ENCODE data around the gene BICRAL.
"Not testable (repeated sequence)": the region's sequence is repeated elsewhere in the genome, so short reads cannot be mapped to it uniquely, and the experiment has no call there.

Gene BICRAL

DNA sequence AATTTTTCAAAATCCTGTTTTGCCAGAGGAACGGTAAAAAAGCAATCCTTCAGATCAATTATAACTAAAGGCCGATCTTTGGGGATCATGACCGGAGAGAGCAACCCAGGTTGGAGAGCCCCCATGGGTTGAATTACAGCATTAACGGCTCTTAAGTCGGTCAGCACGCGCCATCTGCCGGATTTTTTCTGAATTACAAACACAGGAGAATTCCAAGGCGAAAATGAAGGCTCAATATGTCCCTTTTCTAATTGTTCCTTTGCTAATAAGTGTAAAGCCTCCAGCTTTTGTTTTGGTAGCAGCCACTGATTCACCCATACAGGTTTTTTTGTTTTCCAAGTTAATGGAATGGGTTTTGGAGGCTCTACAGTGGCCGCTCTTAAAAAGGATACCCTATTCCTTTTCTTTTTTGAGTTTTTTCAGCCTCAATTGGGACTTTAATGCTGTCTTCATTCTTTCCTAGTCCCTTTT, 117.1 kb downstream of the BICRAL start:
- TF ChIP-seq, protein P1, sequence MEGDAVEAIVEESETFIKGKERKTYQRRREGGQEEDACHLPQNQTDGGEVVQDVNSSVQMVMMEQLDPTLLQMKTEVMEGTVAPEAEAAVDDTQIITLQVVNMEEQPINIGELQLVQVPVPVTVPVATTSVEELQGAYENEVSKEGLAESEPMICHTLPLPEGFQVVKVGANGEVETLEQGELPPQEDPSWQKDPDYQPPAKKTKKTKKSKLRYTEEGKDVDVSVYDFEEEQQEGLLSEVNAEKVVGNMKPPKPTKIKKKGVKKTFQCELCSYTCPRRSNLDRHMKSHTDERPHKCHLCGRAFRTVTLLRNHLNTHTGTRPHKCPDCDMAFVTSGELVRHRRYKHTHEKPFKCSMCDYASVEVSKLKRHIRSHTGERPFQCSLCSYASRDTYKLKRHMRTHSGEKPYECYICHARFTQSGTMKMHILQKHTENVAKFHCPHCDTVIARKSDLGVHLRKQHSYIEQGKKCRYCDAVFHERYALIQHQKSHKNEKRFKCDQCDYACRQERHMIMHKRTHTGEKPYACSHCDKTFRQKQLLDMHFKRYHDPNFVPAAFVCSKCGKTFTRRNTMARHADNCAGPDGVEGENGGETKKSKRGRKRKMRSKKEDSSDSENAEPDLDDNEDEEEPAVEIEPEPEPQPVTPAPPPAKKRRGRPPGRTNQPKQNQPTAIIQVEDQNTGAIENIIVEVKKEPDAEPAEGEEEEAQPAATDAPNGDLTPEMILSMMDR (IDR thresholded peaks at IDR 0.05; ENCODE audit: insufficient read depth, low read depth, low read length, missing control alignments) = peak; percentile 59
- peak; percentile 66 for DNase-seq (ENCODE audit: low read depth)
- no peak overlapping the region for H3K4me3 ChIP-seq (ENCODE audit: low read length)

DNA sequence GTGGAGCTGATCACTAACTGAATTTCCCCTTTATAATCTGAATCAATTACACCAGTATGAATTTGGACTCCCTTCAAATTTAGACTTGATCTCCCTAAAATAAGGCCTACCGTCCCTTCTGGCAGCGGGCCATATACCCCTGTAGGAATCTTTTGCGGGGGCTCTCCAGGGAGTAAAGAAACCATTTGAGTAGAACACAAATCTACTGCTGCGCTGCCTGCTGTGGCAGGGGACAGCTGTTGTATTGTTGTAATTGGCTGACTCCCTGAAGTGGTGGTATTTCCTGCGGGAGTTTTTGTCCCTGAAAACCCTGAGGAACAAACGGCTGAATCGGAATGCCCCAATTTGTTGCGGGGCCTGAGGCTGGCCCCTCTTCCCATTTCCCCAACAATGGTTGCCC, 118.0 kb downstream of the BICRAL start:
- TF ChIP-seq, protein P1 (IDR thresholded peaks at IDR 0.05; ENCODE audit: insufficient read depth, low read depth, low read length, missing control alignments) = no peak
- no peak overlapping the region for H3K4me3 ChIP-seq (ENCODE audit: low read length)
- no peak for DNase-seq (ENCODE audit: low read depth)

DNA sequence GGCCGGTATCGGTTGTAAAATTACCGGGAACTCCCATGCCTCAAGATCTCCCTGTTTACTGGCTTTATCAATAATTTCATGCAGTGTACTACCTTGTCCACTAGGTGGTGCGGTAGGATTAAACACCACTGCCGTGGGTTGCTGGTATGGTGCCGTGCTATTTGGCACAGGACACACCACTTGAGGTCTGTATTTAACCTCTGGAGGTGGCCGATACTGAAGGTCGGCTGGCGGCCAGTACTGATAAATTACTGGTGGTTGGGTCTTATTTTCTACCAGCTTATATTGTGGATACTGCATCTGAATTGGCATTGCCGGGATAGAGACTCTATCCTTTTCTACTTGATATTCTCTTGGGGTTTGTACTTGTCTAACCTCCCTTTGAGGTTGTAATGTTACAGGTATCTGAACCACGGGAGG, 119.7 kb downstream of the BICRAL start:
- H3K4me3 ChIP-seq (ENCODE audit: low read length) = no peak overlapping the region
- peak; percentile 84 for DNase-seq (ENCODE audit: low read depth)
- TF ChIP-seq, protein P1 (IDR thresholded peaks at IDR 0.05; ENCODE audit: insufficient read depth, low read depth, low read length, missing control alignments) = peak; percentile 77

DNA sequence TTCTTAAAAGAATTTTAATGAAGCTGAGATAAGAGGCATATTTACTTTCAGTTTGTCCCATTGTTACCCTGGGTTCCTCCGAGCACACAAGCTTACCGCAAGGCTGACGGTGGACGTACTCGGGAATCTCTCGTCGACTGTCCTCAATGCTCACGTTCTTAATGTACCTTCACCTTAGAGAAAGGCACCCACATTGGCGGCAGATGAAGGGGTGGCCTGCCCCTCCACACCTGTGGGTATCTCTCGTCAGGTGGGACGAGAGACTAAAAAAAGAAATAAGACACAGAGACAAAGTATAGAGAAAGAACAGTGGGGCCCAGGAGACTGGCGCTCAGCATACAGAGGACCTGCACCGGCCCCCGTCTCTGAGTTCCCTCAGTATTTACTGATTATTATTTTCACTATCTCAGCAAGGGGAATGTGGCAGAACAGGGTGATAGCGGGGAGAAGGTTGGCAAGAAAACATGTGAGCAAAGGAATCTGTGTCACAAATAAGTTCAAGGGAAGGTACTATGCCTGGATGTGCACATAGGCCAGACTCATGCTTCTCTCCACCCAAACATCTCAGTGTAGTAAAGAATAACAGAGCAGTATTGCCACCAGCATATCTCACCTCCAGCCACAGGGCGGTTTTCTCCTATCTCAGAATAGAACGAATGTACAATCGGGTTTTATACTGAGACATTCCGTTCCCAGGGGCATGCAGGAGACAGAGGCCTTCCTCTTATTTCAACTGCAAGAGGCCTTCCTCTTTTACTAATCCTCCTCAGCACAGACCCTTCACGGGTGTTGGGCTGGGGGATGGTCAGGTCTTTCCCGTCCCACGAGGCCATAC, 120.8 kb downstream of the BICRAL start:
- DNase-seq (ENCODE audit: low read depth); H3K4me3 ChIP-seq (ENCODE audit: low read length): not testable (repeated sequence)

DNA sequence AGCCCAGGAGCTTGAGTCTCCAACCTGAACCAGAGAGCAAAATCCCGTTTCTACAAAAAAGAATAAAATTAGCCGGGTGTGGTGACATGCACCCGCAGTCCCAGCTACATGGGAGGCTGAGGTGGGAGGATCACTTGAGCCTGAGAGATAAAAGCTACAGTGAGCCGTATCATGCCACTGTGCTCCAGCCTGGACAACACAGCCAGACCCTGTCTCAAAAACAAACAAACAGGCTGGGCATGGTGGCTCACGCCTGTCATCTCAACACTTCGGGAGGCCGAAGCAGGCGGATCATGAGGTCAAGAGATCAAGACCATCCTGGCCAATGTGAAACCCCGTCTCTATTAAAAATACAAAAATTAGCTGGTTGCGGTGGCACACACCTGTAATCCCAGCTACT, 122.6 kb downstream of the BICRAL start:
- H3K4me3 ChIP-seq (ENCODE audit: low read length) = no peak overlapping the region
- no peak for DNase-seq (ENCODE audit: low read depth)
- TF ChIP-seq, protein P1 (IDR thresholded peaks at IDR 0.05; ENCODE audit: insufficient read depth, low read depth, low read length, missing control alignments) = no peak

DNA sequence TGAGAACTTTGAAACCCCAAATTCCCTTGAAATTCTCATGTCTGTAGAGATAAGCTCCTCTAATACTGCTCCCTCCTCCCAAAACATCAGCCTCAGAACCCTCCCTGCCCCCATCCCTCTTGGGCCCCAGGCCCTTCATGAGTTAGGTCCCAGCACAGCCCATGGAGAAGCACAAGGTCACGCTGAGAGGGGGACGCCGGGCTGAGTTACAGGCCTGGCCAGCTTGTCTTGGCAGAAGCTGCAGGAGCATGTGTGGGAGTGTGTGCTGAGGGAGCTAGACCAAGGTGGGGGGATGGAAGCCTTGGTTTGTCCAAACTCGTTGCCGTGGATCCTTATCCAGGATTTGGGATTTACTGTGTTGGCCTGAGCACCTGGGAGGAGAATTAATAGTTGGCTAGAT, 125.5 kb downstream of the BICRAL start:
- TF ChIP-seq, protein P1 (IDR thresholded peaks at IDR 0.05; ENCODE audit: insufficient read depth, low read depth, low read length, missing control alignments) = no peak
- no peak overlapping the region for H3K4me3 ChIP-seq (ENCODE audit: low read length)
- no peak for DNase-seq (ENCODE audit: low read depth)

DNA sequence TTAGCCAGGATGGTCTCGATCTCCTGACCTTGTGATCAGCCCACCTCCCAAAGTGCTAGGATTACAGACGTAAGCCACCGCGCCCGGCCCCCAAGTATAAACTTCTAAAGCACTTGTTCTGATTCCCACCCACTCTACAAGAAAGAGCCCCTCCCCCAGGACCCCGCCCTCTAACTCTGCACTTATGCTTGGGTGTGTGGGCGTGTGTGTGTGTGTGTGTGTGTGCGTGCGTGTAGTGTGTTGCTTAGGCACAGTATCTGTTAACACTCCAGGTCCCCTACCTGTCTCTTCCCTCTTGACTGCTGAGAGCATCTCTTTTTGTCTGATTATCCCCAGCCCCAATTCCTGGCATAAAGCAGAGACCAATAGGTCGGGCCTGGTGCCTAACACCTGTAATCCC, 128.0 kb downstream of the BICRAL start:
- TF ChIP-seq, protein P1 (IDR thresholded peaks at IDR 0.05; ENCODE audit: insufficient read depth, low read depth, low read length, missing control alignments) = no peak
- no peak overlapping the region for H3K4me3 ChIP-seq (ENCODE audit: low read length)
- DNase-seq (ENCODE audit: low read depth) = no peak
